HCT116 (cell line): ENCODE data around the gene CREBBP.

Experiments used
- EZH2phosphoT487 ChIP-seq: fragments of 200-600 bp; IDR thresholded peaks from 2 replicates; pipeline ENCODE4 v1.6.1; 2018; ENCODE audit warnings: antibody characterized with exemption, borderline replicate concordance
- ZNF274 ChIP-seq: fragments of 200-500 bp; sonication (Bioruptor generic); IDR thresholded peaks from 2 replicates; pipeline ENCODE4 v1.6.1; 2014; ENCODE audit warnings: mild to moderate bottlenecking, low read depth, low read length, inconsistent platforms
- TF ChIP-seq, protein P1 (sequence below), 3 experiments: fragments of 200-600 bp in 1 of 3; sonication (generic) in 1 of 3; IDR thresholded peaks in 2 of 3; conservative IDR thresholded peaks in 1 of 3; 2 replicates each; pipeline ENCODE4 v1.5.1; 2012 to 2017; ENCODE audit warnings: low read depth in 2 of 3, low read length in 2 of 3, antibody characterized with exemption in 1 of 3, borderline replicate concordance in 1 of 3, control low read depth in 1 of 3, mild to moderate bottlenecking in 1 of 3, mixed read lengths in 1 of 3, mixed run types in 1 of 3, moderate library complexity in 1 of 3; ENCODE audit not compliant: insufficient read depth in 1 of 3

DNA sequence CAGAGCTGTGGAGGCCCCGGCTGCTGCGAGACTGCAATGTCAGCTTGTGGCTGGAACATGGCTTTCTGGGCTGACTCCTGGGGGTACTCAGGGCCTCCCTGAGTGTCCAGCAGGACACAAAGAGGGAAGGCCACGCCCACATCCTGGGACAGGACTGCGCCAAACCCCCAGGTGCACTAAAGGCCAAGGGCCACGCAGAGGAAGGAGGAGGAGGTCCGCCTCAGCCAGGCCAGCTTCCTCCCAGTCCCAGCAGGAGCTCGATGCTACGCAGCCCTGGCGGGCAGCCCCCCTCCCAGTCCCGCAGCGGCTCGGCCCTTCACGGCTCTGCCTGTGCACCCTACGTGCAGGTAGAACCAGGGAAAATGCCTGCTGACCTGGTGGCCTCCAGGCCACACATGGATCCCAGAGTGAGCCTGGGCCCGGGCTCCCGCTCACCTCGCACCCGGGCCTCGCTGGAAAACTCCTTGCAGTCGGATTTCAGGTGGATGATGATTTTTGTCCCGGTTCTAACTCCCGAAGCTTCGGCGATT, 204.8 kb downstream of the CREBBP start:
- TF ChIP-seq, protein P1, sequence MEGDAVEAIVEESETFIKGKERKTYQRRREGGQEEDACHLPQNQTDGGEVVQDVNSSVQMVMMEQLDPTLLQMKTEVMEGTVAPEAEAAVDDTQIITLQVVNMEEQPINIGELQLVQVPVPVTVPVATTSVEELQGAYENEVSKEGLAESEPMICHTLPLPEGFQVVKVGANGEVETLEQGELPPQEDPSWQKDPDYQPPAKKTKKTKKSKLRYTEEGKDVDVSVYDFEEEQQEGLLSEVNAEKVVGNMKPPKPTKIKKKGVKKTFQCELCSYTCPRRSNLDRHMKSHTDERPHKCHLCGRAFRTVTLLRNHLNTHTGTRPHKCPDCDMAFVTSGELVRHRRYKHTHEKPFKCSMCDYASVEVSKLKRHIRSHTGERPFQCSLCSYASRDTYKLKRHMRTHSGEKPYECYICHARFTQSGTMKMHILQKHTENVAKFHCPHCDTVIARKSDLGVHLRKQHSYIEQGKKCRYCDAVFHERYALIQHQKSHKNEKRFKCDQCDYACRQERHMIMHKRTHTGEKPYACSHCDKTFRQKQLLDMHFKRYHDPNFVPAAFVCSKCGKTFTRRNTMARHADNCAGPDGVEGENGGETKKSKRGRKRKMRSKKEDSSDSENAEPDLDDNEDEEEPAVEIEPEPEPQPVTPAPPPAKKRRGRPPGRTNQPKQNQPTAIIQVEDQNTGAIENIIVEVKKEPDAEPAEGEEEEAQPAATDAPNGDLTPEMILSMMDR (IDR thresholded peaks at IDR 0.05 in 2 of 3, conservative IDR thresholded peaks at IDR 0.05 in 1 of 3; ENCODE audit: borderline replicate concordance in 1 of 3, insufficient read depth in 1 of 3, low read depth in 2 of 3, low read length in 2 of 3) = no peak
- no peak for TF ChIP-seq EZH2phosphoT487
- no peak for TF ChIP-seq ZNF274
